OCI-LY7 (cell line): ENCODE measurements around the gene ARHGEF4.

Experiments
- CTCF ChIP-seq: fragments of 200-600 bp; sonication (generic); conservative IDR thresholded peaks from 2 replicates; pipeline ENCODE4 v1.5.1; 2014; ENCODE audit warnings: mild to moderate bottlenecking, antibody characterized with exemption, low read length, moderate library complexity, mixed read lengths
- EZH2phosphoT487 ChIP-seq: fragments of 200-600 bp; sonication (generic); IDR thresholded peaks from 2 replicates; pipeline ENCODE4 v1.6.1; 2018; ENCODE audit warnings: low read depth, borderline replicate concordance, mild to moderate bottlenecking, mixed run types, antibody characterized with exemption, low read length, moderate library complexity, mixed read lengths

DNA sequence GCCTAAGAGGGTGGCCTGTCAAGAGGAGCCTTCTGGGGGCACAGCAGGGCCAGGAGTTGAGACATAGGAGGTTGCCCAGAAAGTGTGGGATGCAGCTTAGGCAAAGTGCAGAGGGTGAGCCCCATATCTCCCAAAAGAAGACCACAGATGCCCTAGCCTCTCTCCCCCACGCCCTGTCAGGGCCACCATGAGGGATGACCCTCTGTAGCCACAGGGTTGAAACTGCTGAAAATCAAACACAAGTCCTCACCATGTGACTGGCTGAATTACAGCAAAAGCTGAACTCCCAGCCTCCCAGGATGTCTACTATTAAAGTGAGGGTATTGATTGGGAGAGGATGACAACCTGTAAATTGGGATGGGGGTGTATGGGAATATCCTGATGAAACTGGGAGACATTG, 37.4 kb upstream of the ARHGEF4 start:
- TF ChIP-seq CTCF (no peak), EZH2phosphoT487 (no peak)
